Stimulated activated naive CD8-positive, alpha-beta T cell treated with anti-CD3 and anti-CD28 coated beads, Interleukin-15, Interleukin-2, amounts not matched to agents 100 ng/mL and 50 ng/mL, for 24 hours (primary cell): Measurements from ENCODE around the gene MAEL.
A peak's percentile ranks its signal among the peaks of the same experiment; 100 is the strongest.
"Not testable (repeated sequence)": the region's sequence is repeated elsewhere in the genome, so short reads cannot be mapped to it uniquely, and the experiment has no call there.

ENCODE experiments used
- H3K27ac Mint-ChIP-seq: one replicate; pipeline ENCODE4 v1.8.0; 2021; ENCODE audit warnings: mild to moderate bottlenecking, mixed read lengths
- H3K27me3 Mint-ChIP-seq: one replicate; pipeline ENCODE4 v1.8.0; 2021; ENCODE audit warnings: mixed read lengths
- H3K36me3 Mint-ChIP-seq: one replicate; pipeline ENCODE4 v1.8.0; 2021; ENCODE audit warnings: low read depth, mixed read lengths
- H3K4me1 Mint-ChIP-seq: one replicate; pipeline ENCODE4 v1.8.0; 2021; ENCODE audit warnings: low read depth, mixed read lengths
- H3K4me3 Mint-ChIP-seq: one replicate; pipeline ENCODE4 v1.8.0; 2021; ENCODE audit warnings: mild to moderate bottlenecking, mixed read lengths
- H3K9me3 Mint-ChIP-seq: one replicate; pipeline ENCODE4 v1.8.0; 2021; ENCODE audit warnings: mixed read lengths

The MAEL gene

GRCh38 chr1:167011560-167012191 is 22.6 kb downstream of the MAEL start:
- peaks cover 42% of the 10 kb centered on the region for H3K27me3 Mint-ChIP-seq
- no peak overlapping the region for H3K27ac Mint-ChIP-seq
- no peaks in the 10 kb centered on the region for H3K36me3 Mint-ChIP-seq
- no peaks in the 10 kb centered on the region for H3K9me3 Mint-ChIP-seq
- H3K4me1 Mint-ChIP-seq: peaks cover 15% of the 10 kb centered on the region
- no peak overlapping the region for H3K4me3 Mint-ChIP-seq

- Mint-ChIP-seq H3K9me3 (no peaks in the 10 kb centered on the region), H3K36me3 (no peaks in the 10 kb centered on the region), H3K4me3 (no peak overlapping the region), H3K27ac (no peak overlapping the region), H3K4me1 (peaks cover 15% of the 10 kb centered on the region), H3K27me3 (peaks cover 42% of the 10 kb centered on the region)
Observed at GRCh38 chr1:167012570-167012969, 23.5 kb downstream of the MAEL start.

GRCh38 chr1:167013108-167013929 is 24.2 kb downstream of the MAEL start:
- Mint-ChIP-seq H3K9me3 (no peaks in the 10 kb centered on the region), H3K4me3 (no peak overlapping the region), H3K27ac (no peak overlapping the region), H3K36me3 (no peaks in the 10 kb centered on the region), H3K4me1 (peaks cover 15% of the 10 kb centered on the region), H3K27me3 (peaks cover 38% of the 10 kb centered on the region)

- Mint-ChIP-seq H3K36me3 (no peaks in the 10 kb centered on the region), H3K4me3 (no peak overlapping the region), H3K27ac (no peak overlapping the region), H3K27me3 (peaks cover 25% of the 10 kb centered on the region), H3K9me3 (no peaks in the 10 kb centered on the region), H3K4me1 (peaks cover 2% of the 10 kb centered on the region)
Observed at GRCh38 chr1:167016100-167016750, 27.1 kb downstream of the MAEL start.

GRCh38 chr1:167022384-167022783 is 33.3 kb downstream of the MAEL start:
- peaks cover 31% of the 10 kb centered on the region for H3K27me3 Mint-ChIP-seq
- H3K9me3 Mint-ChIP-seq: no peaks in the 10 kb centered on the region
- no peak overlapping the region for H3K27ac Mint-ChIP-seq
- H3K4me1 Mint-ChIP-seq: no peaks in the 10 kb centered on the region
- no peaks in the 10 kb centered on the region for H3K36me3 Mint-ChIP-seq
- H3K4me3 Mint-ChIP-seq: no peak overlapping the region

- not testable (repeated sequence) for H3K9me3 Mint-ChIP-seq, H3K4me1 Mint-ChIP-seq, H3K36me3 Mint-ChIP-seq, H3K4me3 Mint-ChIP-seq, H3K27ac Mint-ChIP-seq
- peaks cover 42% of the 10 kb centered on the region for H3K27me3 Mint-ChIP-seq
Observed at GRCh38 chr1:167029553-167029952, 40.5 kb downstream of the MAEL start.

GRCh38 chr1:167033646-167034045 is 44.6 kb downstream of the MAEL start:
- Mint-ChIP-seq H3K36me3 (no peaks in the 10 kb centered on the region), H3K9me3 (no peaks in the 10 kb centered on the region), H3K4me1 (no peaks in the 10 kb centered on the region), H3K27me3 (peaks cover 8% of the 10 kb centered on the region), H3K27ac (no peak overlapping the region), H3K4me3 (no peak overlapping the region)

GRCh38 chr1:167043752-167044488 is 54.8 kb downstream of the MAEL start:
- H3K27ac Mint-ChIP-seq: peak overlapping the region; percentile 56
- peaks cover 18% of the 10 kb centered on the region for H3K4me1 Mint-ChIP-seq
- H3K9me3 Mint-ChIP-seq: no peaks in the 10 kb centered on the region
- H3K36me3 Mint-ChIP-seq: no peaks in the 10 kb centered on the region
- H3K27me3 Mint-ChIP-seq: peaks cover 10% of the 10 kb centered on the region
- peak overlapping the region; percentile 81 for H3K4me3 Mint-ChIP-seq

GRCh38 chr1:167051907-167052306 is 62.8 kb downstream of the MAEL start:
- H3K36me3 Mint-ChIP-seq: no peaks in the 10 kb centered on the region
- no peaks in the 10 kb centered on the region for H3K27me3 Mint-ChIP-seq
- no peaks in the 10 kb centered on the region for H3K4me1 Mint-ChIP-seq
- H3K4me3 Mint-ChIP-seq: no peak overlapping the region
- no peak overlapping the region for H3K27ac Mint-ChIP-seq
- H3K9me3 Mint-ChIP-seq: no peaks in the 10 kb centered on the region

- no peaks in the 10 kb centered on the region for H3K27me3 Mint-ChIP-seq
Observed at GRCh38 chr1:167052389-167052788, 63.3 kb downstream of the MAEL start.

GRCh38 chr1:167054531-167054930 is 65.5 kb downstream of the MAEL start:
- no peaks in the 10 kb centered on the region for H3K27me3 Mint-ChIP-seq
- no peaks in the 10 kb centered on the region for H3K36me3 Mint-ChIP-seq
- H3K4me3 Mint-ChIP-seq: no peak overlapping the region
- H3K9me3 Mint-ChIP-seq: no peaks in the 10 kb centered on the region
- no peak overlapping the region for H3K27ac Mint-ChIP-seq
- H3K4me1 Mint-ChIP-seq: peaks cover 8% of the 10 kb centered on the region

More at GRCh38 chr1:167052389-167052788, 63.3 kb downstream of the MAEL start:
- no peak overlapping the region for H3K27ac Mint-ChIP-seq
- H3K9me3 Mint-ChIP-seq: no peaks in the 10 kb centered on the region
- H3K4me1 Mint-ChIP-seq: no peaks in the 10 kb centered on the region
- H3K4me3 Mint-ChIP-seq: no peak overlapping the region
- no peaks in the 10 kb centered on the region for H3K36me3 Mint-ChIP-seq

- peaks cover 8% of the 10 kb centered on the region for H3K4me1 Mint-ChIP-seq
- no peak overlapping the region for H3K4me3 Mint-ChIP-seq
- no peaks in the 10 kb centered on the region for H3K9me3 Mint-ChIP-seq
- H3K27ac Mint-ChIP-seq: no peak overlapping the region
- no peaks in the 10 kb centered on the region for H3K27me3 Mint-ChIP-seq
- H3K36me3 Mint-ChIP-seq: no peaks in the 10 kb centered on the region
Observed at GRCh38 chr1:167054946-167055630, 66.0 kb downstream of the MAEL start.

GRCh38 chr1:167056529-167057231 is 67.6 kb downstream of the MAEL start:
- H3K27me3 Mint-ChIP-seq: no peaks in the 10 kb centered on the region
- H3K27ac Mint-ChIP-seq: no peak overlapping the region
- peaks cover 8% of the 10 kb centered on the region for H3K4me1 Mint-ChIP-seq
- no peaks in the 10 kb centered on the region for H3K36me3 Mint-ChIP-seq
- no peaks in the 10 kb centered on the region for H3K9me3 Mint-ChIP-seq
- H3K4me3 Mint-ChIP-seq: no peak overlapping the region

- Mint-ChIP-seq H3K4me1 (peaks cover 8% of the 10 kb centered on the region), H3K27ac (no peak overlapping the region), H3K36me3 (no peaks in the 10 kb centered on the region), H3K4me3 (no peak overlapping the region), H3K9me3 (no peaks in the 10 kb centered on the region), H3K27me3 (no peaks in the 10 kb centered on the region)
Observed at GRCh38 chr1:167057241-167057688, 68.2 kb downstream of the MAEL start.
